ENCODE results near the gene MAGI1. TPM values are rescaled to one million over a fixed set of nuclear protein-coding genes. Genes with fewer than 3 reads are reported as not detected.

Gene MAGI1
- total RNA-seq, 1 donor from 2014 or later, result not detected

- ATAC-seq (ENCODE audit: low read depth) (no peak), DNase-seq (no peak)
- CTCF ChIA-PET, result no interaction called here
- Mint-ChIP-seq H3K27ac (no peak overlapping the region), H3K4me1 (no peaks in the 10 kb centered on the region), H3K4me3 (no peak overlapping the region), H3K27me3 (no peaks in the 10 kb centered on the region), H3K9me3 (no peaks in the 10 kb centered on the region), H3K36me3 (ENCODE audit: low read depth) (no peaks in the 10 kb centered on the region)
- TF ChIP-seq CTCF (IDR thresholded peaks at IDR 0.05), result no peak
- POLR2A ChIA-PET, result no interaction called here
- intact Hi-C loops (cut with micrococcal nuclease), result no loop called here
Measured at GRCh38 chr3:65945480-65945879, 93.2 kb downstream of the MAGI1 start.

- Mint-ChIP-seq H3K36me3 (ENCODE audit: low read depth) (no peaks in the 10 kb centered on the region), H3K27me3 (peaks cover 2% of the 10 kb centered on the region)
- POLR2A ChIA-PET, result interaction anchor here (0.5 kb wide), 1 partner anchor 37 kb away, joined by 3 read pairs; no protein-coding TSS in a partner anchor
Measured at GRCh38 chr3:65944252-65944651, 94.5 kb downstream of the MAGI1 start.

GRCh38 chr3:65939801-65940246 lies 98.9 kb downstream of the MAGI1 start:
- POLR2A ChIA-PET, result no interaction called here
- intact Hi-C loops (cut with micrococcal nuclease), result no loop called here
- no peak for TF ChIP-seq CTCF (IDR thresholded peaks at IDR 0.05)
- H3K27ac Mint-ChIP-seq, result no peak overlapping the region
- CTCF ChIA-PET, result no interaction called here
- no peak for DNase-seq
- peaks cover 2% of the 10 kb centered on the region for H3K27me3 Mint-ChIP-seq
- H3K36me3 Mint-ChIP-seq (ENCODE audit: low read depth), result no peaks in the 10 kb centered on the region
- no peak for ATAC-seq (ENCODE audit: low read depth)
- no peaks in the 10 kb centered on the region for H3K4me1 Mint-ChIP-seq
- no peak overlapping the region for H3K4me3 Mint-ChIP-seq
- H3K9me3 Mint-ChIP-seq, result no peaks in the 10 kb centered on the region

More at GRCh38 chr3:65944252-65944651, 94.5 kb downstream of the MAGI1 start:
- CTCF ChIA-PET, result no interaction called here
- H3K9me3 Mint-ChIP-seq, result no peaks in the 10 kb centered on the region
- no peak for TF ChIP-seq CTCF (IDR thresholded peaks at IDR 0.05)
- H3K27ac Mint-ChIP-seq, result no peak overlapping the region
- H3K4me3 Mint-ChIP-seq, result no peak overlapping the region
- no peaks in the 10 kb centered on the region for H3K4me1 Mint-ChIP-seq
- no peak for ATAC-seq (ENCODE audit: low read depth)
- DNase-seq, result no peak
- intact Hi-C loops (cut with micrococcal nuclease), result no loop called here

- DNase-seq (no peak), ATAC-seq (ENCODE audit: low read depth) (no peak)
- H3K27ac Mint-ChIP-seq, result no peak overlapping the region
- intact Hi-C loops (cut with micrococcal nuclease), result no loop called here
- H3K9me3 Mint-ChIP-seq, result no peaks in the 10 kb centered on the region
- H3K4me3 Mint-ChIP-seq, result no peak overlapping the region
- no peak for TF ChIP-seq CTCF (IDR thresholded peaks at IDR 0.05)
- H3K36me3 Mint-ChIP-seq (ENCODE audit: low read depth), result no peaks in the 10 kb centered on the region
- CTCF ChIA-PET, result no interaction called here
- H3K27me3 Mint-ChIP-seq, result peaks cover 2% of the 10 kb centered on the region
- H3K4me1 Mint-ChIP-seq, result no peaks in the 10 kb centered on the region
- POLR2A ChIA-PET, result no interaction called here
Measured at GRCh38 chr3:65939184-65939583, 99.5 kb downstream of the MAGI1 start.

- H3K36me3 Mint-ChIP-seq (ENCODE audit: low read depth), result no peaks in the 10 kb centered on the region
- CTCF ChIA-PET, result no interaction called here
- H3K4me3 Mint-ChIP-seq, result no peak overlapping the region
- POLR2A ChIA-PET, result no interaction called here
- no peaks in the 10 kb centered on the region for H3K4me1 Mint-ChIP-seq
- no peak for DNase-seq
- H3K9me3 Mint-ChIP-seq, result no peaks in the 10 kb centered on the region
- no peak overlapping the region for H3K27ac Mint-ChIP-seq
- intact Hi-C loops (cut with micrococcal nuclease), result no loop called here
- ATAC-seq (ENCODE audit: low read depth), result no peak
- TF ChIP-seq CTCF (IDR thresholded peaks at IDR 0.05), result no peak
- peaks cover 2% of the 10 kb centered on the region for H3K27me3 Mint-ChIP-seq
Measured at GRCh38 chr3:65938676-65939075, 100.0 kb downstream of the MAGI1 start.

All from activated B cell treated with CpG ODN at 0.5 μM for 24 hours (primary cell).